GM12872 (cell line): Measurements from ENCODE around the gene PPP2R3A.

Experiments used
- TF ChIP-seq, protein P1 (sequence below): IDR thresholded peaks from 3 replicates; pipeline ENCODE4 v1.5.1; 2011; ENCODE audit warnings: low read depth, mild to moderate bottlenecking, low read length, moderate library complexity; ENCODE audit not compliant: insufficient read depth

PPP2R3A gene

DNA sequence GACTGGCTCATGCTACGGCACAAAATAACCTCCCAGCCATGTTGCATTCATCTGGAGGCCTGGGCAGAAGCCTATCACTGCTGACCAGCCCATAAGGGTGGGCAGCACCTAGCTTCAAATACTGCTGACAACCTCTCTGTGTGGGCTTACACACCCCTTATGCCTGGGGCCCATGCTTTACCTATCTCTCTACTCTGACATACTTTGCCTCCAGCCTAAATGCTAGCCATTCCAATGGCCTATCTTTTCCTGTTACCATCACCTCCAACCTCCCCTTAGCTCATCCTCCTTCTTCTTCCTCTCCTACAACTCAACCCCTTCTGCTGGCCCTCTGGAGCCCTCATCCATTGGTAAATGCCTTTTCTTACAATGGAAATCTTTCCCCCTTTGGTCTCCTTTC lies 41.0 kb upstream of the PPP2R3A start:
- TF ChIP-seq, protein P1, sequence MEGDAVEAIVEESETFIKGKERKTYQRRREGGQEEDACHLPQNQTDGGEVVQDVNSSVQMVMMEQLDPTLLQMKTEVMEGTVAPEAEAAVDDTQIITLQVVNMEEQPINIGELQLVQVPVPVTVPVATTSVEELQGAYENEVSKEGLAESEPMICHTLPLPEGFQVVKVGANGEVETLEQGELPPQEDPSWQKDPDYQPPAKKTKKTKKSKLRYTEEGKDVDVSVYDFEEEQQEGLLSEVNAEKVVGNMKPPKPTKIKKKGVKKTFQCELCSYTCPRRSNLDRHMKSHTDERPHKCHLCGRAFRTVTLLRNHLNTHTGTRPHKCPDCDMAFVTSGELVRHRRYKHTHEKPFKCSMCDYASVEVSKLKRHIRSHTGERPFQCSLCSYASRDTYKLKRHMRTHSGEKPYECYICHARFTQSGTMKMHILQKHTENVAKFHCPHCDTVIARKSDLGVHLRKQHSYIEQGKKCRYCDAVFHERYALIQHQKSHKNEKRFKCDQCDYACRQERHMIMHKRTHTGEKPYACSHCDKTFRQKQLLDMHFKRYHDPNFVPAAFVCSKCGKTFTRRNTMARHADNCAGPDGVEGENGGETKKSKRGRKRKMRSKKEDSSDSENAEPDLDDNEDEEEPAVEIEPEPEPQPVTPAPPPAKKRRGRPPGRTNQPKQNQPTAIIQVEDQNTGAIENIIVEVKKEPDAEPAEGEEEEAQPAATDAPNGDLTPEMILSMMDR = no peak

DNA sequence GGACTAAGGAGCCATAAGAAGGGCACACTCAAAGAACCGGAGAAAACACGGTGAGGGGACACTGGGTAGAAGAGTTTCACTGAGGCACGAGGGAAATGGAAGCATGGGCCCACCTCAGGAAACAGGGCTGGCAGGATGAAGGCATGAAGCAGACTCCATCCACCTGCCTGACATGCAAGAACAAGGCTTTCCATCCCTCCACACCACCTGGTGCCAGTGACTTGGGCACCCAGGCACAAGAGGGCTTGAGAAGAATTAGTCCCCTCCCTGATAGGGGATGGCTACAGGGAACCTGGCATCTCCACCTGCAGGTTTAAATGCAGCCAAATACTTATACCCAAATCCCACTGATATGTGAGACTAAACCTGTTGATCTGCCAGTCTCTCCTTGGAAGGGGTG lies 38.9 kb upstream of the PPP2R3A start:
- TF ChIP-seq, protein P1 = no peak

GRCh38 chr3:135927155-135927554 lies 38.4 kb upstream of the PPP2R3A start:
- TF ChIP-seq, protein P1 = no peak

- TF ChIP-seq, protein P1 = no peak
Observed at GRCh38 chr3:135929670-135930069, 35.9 kb upstream of the PPP2R3A start.

DNA sequence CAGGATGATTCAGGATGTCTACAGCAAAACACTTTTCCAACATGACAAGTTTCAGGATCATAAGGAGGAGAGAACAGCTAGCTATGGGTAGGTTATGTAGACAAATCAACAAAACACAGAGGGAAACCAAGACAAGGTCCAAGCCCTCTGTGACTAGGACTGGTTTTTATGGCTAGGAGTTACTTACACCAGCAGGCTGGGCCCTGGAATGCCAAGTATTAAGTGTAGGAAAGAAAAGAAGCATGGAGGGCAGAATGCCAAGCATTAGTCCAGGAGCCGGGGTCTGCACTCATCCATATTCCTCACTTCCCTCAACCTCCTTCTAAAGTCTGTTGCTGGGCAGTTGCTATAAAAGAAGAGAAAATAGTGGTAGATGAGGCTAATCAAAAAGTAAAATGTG lies 35.3 kb upstream of the PPP2R3A start:
- TF ChIP-seq, protein P1 = no peak

DNA sequence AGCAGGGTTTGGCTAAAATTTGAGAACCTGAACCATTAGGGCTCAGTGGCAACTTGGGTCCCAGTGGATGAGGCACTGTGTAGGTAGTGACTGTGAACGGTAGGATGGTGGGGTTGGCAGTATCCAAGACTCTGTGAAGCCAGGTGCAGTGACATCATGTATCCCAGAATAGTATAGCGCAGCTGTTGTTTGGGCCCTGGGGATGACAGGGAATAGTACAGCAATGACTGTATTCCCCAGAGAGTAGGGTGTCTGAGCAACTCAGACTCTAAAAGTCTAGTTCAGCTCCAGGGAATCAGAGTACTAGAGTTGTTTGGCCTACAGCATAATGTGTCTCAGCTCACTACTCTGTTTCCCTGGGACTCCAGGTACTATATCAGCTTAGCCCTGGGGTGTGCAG lies 20.7 kb upstream of the PPP2R3A start:
- TF ChIP-seq, protein P1 = no peak

DNA sequence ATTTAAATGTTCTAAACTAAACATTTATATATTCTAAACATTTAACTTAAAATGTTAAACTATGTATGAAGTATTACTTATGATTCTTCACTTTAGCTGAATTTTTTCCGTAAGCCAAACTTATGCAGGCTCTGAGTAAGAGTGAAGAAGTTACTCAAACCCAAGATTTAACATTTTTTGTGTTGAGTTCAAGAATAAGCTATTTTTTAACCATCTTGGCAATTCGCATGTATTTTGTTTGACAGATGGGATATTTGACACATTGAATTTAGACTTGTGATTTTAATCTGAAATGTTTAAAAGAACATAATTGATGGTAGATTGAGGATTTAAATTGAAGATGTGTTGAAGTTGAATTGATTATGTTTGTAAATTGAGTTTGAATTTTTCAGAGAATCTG lies 14.6 kb upstream of the PPP2R3A start:
- TF ChIP-seq, protein P1 = no peak
